GM13977 (cell line): Measurements from ENCODE around the gene ERC1.

Experiments used
- DNase-seq: peaks from one replicate; pipeline ENCODE4 v3.0.0; 2012; ENCODE audit warnings: low spot score
- in situ Hi-C: fragments of 300-500 bp; cut with MboI; formaldehyde crosslinking; loops from one replicate; pipeline ENCODE4 v1.12.0; 2022; ENCODE audit warnings: low sequenced_read_pairs, low pct_unique_long_range_greater_than_20kb, mixed read lengths, inconsistent platforms; ENCODE audit not compliant: unreplicated experiment
- TF ChIP-seq, protein P1 (sequence below): IDR thresholded peaks from 2 replicates; pipeline ENCODE4 v1.5.1; 2012; ENCODE audit warnings: mild to moderate bottlenecking, control low read depth; ENCODE audit not compliant: insufficient read depth; ENCODE audit errors: extremely low read depth, missing control alignments

The ERC1 gene

DNA sequence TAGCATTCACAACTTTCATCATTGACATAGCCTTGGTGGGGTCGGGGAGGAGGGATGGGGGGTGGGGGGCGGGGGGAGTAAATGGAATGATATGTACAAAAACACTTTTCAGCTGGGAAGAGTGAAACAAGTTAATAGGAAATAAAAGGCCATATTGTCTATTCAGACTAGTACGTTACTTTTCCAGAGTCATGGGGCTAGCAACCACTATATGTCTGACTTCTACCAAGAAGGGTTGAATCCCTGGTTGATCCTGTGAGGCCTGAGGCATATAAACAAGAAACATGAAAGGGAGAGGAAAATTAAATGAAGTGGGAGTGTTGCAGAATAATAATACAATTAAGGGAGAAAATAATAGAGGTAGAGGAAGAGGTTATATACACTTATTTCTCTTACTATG is 225.5 kb downstream of the ERC1 start:
- TF ChIP-seq, protein P1, sequence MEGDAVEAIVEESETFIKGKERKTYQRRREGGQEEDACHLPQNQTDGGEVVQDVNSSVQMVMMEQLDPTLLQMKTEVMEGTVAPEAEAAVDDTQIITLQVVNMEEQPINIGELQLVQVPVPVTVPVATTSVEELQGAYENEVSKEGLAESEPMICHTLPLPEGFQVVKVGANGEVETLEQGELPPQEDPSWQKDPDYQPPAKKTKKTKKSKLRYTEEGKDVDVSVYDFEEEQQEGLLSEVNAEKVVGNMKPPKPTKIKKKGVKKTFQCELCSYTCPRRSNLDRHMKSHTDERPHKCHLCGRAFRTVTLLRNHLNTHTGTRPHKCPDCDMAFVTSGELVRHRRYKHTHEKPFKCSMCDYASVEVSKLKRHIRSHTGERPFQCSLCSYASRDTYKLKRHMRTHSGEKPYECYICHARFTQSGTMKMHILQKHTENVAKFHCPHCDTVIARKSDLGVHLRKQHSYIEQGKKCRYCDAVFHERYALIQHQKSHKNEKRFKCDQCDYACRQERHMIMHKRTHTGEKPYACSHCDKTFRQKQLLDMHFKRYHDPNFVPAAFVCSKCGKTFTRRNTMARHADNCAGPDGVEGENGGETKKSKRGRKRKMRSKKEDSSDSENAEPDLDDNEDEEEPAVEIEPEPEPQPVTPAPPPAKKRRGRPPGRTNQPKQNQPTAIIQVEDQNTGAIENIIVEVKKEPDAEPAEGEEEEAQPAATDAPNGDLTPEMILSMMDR, result no peak
- in situ Hi-C loops, result no loop called here
- no peak for DNase-seq

GRCh38 chr12:1217191-1217949 is 226.3 kb downstream of the ERC1 start:
- DNase-seq, result no peak
- TF ChIP-seq, protein P1, result no peak
- in situ Hi-C loops, result no loop called here

- TF ChIP-seq, protein P1, result no peak
- in situ Hi-C loops, result no loop called here
- no peak for DNase-seq
Measured at GRCh38 chr12:1218369-1218768, 227.3 kb downstream of the ERC1 start.

DNA sequence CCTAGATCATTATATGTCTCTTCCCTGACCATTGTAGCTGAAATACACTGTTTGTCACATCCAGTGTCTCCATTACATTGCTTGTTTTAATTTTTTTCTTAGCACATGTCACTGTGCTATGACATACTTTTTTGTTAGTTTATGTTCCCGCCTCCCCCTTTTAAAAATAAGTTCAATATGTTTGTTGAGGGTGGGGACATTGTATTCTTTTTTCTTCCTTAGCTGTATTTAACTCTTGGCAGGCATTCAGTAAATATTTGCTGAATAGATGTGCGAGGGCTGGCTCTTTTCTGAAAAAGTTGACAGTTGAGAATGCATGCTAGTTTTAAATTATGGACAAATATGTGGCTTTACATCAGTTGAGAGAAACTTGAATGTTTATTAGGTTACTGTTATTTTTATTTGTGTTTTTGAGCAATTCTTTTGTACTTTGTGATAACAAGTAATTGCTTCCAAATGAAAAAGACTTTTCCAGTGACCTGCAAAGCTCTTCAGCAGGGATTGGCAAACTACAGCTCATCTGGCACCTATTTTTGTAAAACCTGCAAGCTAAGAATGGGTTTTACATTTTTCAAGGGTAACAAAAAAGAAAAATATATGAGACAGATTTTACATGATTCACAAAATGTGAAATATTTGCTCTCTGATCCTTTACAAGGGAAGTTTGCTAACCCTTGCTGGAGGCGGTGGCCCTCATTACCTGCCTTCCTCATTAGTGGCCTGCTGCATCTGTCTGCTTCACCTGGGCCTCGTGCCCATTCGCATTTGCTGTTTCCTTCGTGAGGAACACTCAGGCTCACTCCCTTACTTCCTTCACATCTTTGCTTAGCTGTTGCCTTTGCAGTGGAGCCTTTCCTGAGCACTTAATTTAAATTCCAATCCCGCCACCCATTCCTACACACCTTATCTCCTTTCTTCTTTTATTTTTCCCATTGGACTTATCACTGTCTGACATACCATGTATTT is 229.4 kb downstream of the ERC1 start:
- DNase-seq, result no peak
- TF ChIP-seq, protein P1, result no peak
- in situ Hi-C loops, result no loop called here

GRCh38 chr12:1222858-1223639 is 232.0 kb downstream of the ERC1 start:
- in situ Hi-C loops, result no loop called here
- TF ChIP-seq, protein P1, result no peak

GRCh38 chr12:1226951-1227350 is 235.9 kb downstream of the ERC1 start:
- DNase-seq, result no peak
- in situ Hi-C loops, result no loop called here
- TF ChIP-seq, protein P1, result no peak

More at GRCh38 chr12:1222858-1223639, 232.0 kb downstream of the ERC1 start:
- DNase-seq, result no peak
